Measurements from ENCODE around the gene VPS16.

- no peak for TF ChIP-seq CTCF (IDR thresholded peaks at IDR 0.05)
- TF ChIP-seq EZH2 (IDR thresholded peaks at IDR 0.05; ENCODE audit: borderline replicate concordance, insufficient read depth, low read depth, low read length, poor library complexity, severe bottlenecking) = no peak
Observed at GRCh38 chr20:2869381-2869780, 28.8 kb downstream of the VPS16 start.
